ENCODE measurements around the gene CNKSR3.

CNKSR3 gene

GRCh38 chr6:154513601-154514320, 3.3 kb upstream of the CNKSR3 start:
- Histone ChIP-seq H3K4me1 (ENCODE audit: control insufficient read depth in 2 of 2, insufficient read depth in 2 of 2, low read length in 2 of 2) (peaks cover 4 to 16% of the 10 kb centered on the region in 2 donors), H3K4me3 (ENCODE audit: low read length in 2 of 2) (no peak overlapping the region)

DNA sequence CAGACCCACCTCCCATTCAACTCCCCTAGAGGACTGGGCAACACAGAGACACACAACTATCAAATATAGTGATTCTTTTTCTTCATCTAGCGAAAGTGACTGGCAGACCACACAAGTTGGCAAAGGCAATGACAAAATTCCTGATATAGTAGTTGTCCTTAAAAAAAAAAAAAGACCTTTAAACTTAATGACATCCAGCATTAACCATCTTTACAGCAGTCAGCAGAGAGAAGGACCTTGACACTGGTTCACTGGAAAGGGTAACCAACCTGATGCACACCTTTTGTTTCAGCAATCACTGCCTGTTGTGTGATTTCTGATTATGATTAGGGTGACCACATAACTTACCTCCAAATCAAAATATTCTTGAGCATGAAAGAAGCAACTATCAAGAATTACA, 1.7 kb upstream of the CNKSR3 start:
- Histone ChIP-seq H3K9ac (ENCODE audit: low read depth in 1 of 2, low read length in 2 of 2) (peak overlapping the region in 1 of 2 donors; percentile 24), H3K9me3 (ENCODE audit: control insufficient read depth in 2 of 2, low read length in 2 of 2) (no peaks in the 10 kb centered on the region), H3K4me3 (ENCODE audit: low read length in 2 of 2) (peak overlapping the region in 1 of 2 donors; percentile 10), H3K27ac (ENCODE audit: low read depth in 2 of 2, low read length in 2 of 2) (peak overlapping the region in 1 of 2 donors; percentile 92), H3K36me3 (ENCODE audit: control insufficient read depth in 2 of 2, insufficient read depth in 2 of 2, low read length in 2 of 2) (no peaks in the 10 kb centered on the region), H3K4me1 (ENCODE audit: control insufficient read depth in 2 of 2, insufficient read depth in 2 of 2, low read length in 2 of 2) (peaks cover 11 to 28% of the 10 kb centered on the region in 2 donors), H3K27me3 (ENCODE audit: control insufficient read depth in 2 of 2, insufficient read depth in 2 of 2, low read length in 2 of 2) (no peaks in the 10 kb centered on the region)

More at GRCh38 chr6:154513601-154514320, 3.3 kb upstream of the CNKSR3 start:
- H3K27ac ChIP-seq (ENCODE audit: low read depth in 2 of 2, low read length in 2 of 2), result no peak overlapping the region
- no peaks in the 10 kb centered on the region for H3K9me3 ChIP-seq (ENCODE audit: control insufficient read depth in 2 of 2, low read length in 2 of 2)
- H3K9ac ChIP-seq (ENCODE audit: low read depth in 1 of 2, low read length in 2 of 2), result no peak overlapping the region
- H3K36me3 ChIP-seq (ENCODE audit: control insufficient read depth in 2 of 2, insufficient read depth in 2 of 2, low read length in 2 of 2), result no peaks in the 10 kb centered on the region
- no peaks in the 10 kb centered on the region for H3K27me3 ChIP-seq (ENCODE audit: control insufficient read depth in 2 of 2, insufficient read depth in 2 of 2, low read length in 2 of 2)

- peaks cover 11 to 28% of the 10 kb centered on the region in 2 donors for H3K4me1 ChIP-seq (ENCODE audit: control insufficient read depth in 2 of 2, insufficient read depth in 2 of 2, low read length in 2 of 2)
- H3K27me3 ChIP-seq (ENCODE audit: control insufficient read depth in 2 of 2, insufficient read depth in 2 of 2, low read length in 2 of 2), result no peaks in the 10 kb centered on the region
- H3K27ac ChIP-seq (ENCODE audit: low read depth in 2 of 2, low read length in 2 of 2), result peak overlapping the region; percentile 65 to 92
- H3K36me3 ChIP-seq (ENCODE audit: control insufficient read depth in 2 of 2, insufficient read depth in 2 of 2, low read length in 2 of 2), result no peaks in the 10 kb centered on the region
- peak overlapping the region in 1 of 2 donors; percentile 24 for H3K9ac ChIP-seq (ENCODE audit: low read depth in 1 of 2, low read length in 2 of 2)
- H3K9me3 ChIP-seq (ENCODE audit: control insufficient read depth in 2 of 2, low read length in 2 of 2), result no peaks in the 10 kb centered on the region
- H3K4me3 ChIP-seq (ENCODE audit: low read length in 2 of 2), result peak overlapping the region; percentile 10 to 48
Measured at GRCh38 chr6:154511791-154512190, 1.3 kb upstream of the CNKSR3 start.

- Histone ChIP-seq H3K9me3 (ENCODE audit: control insufficient read depth in 2 of 2, low read length in 2 of 2) (no peaks in the 10 kb centered on the region), H3K9ac (ENCODE audit: low read depth in 1 of 2, low read length in 2 of 2) (peak overlapping the region; percentile 88 to 93), H3K36me3 (ENCODE audit: control insufficient read depth in 2 of 2, insufficient read depth in 2 of 2, low read length in 2 of 2) (no peaks in the 10 kb centered on the region), H3K4me3 (ENCODE audit: low read length in 2 of 2) (peak overlapping the region; percentile 77 to 83), H3K4me1 (ENCODE audit: control insufficient read depth in 2 of 2, insufficient read depth in 2 of 2, low read length in 2 of 2) (peaks cover 11 to 30% of the 10 kb centered on the region in 2 donors), H3K27ac (ENCODE audit: low read depth in 2 of 2, low read length in 2 of 2) (peak overlapping the region; percentile 92), H3K27me3 (ENCODE audit: control insufficient read depth in 2 of 2, insufficient read depth in 2 of 2, low read length in 2 of 2) (no peaks in the 10 kb centered on the region)
Measured at GRCh38 chr6:154509421-154510143, 903 bp downstream of the CNKSR3 start.

GRCh38 chr6:154508573-154509375, 1.7 kb downstream of the CNKSR3 start:
- no peaks in the 10 kb centered on the region for H3K9me3 ChIP-seq (ENCODE audit: control insufficient read depth in 2 of 2, low read length in 2 of 2)
- no peaks in the 10 kb centered on the region for H3K27me3 ChIP-seq (ENCODE audit: control insufficient read depth in 2 of 2, insufficient read depth in 2 of 2, low read length in 2 of 2)
- H3K4me3 ChIP-seq (ENCODE audit: low read length in 2 of 2), result peak overlapping the region; percentile 77 to 83
- H3K4me1 ChIP-seq (ENCODE audit: control insufficient read depth in 2 of 2, insufficient read depth in 2 of 2, low read length in 2 of 2), result peaks cover 11 to 24% of the 10 kb centered on the region in 2 donors
- H3K27ac ChIP-seq (ENCODE audit: low read depth in 2 of 2, low read length in 2 of 2), result peak overlapping the region in 1 of 2 donors; percentile 92
- no peaks in the 10 kb centered on the region for H3K36me3 ChIP-seq (ENCODE audit: control insufficient read depth in 2 of 2, insufficient read depth in 2 of 2, low read length in 2 of 2)
- peak overlapping the region; percentile 9 to 93 for H3K9ac ChIP-seq (ENCODE audit: low read depth in 1 of 2, low read length in 2 of 2)

DNA sequence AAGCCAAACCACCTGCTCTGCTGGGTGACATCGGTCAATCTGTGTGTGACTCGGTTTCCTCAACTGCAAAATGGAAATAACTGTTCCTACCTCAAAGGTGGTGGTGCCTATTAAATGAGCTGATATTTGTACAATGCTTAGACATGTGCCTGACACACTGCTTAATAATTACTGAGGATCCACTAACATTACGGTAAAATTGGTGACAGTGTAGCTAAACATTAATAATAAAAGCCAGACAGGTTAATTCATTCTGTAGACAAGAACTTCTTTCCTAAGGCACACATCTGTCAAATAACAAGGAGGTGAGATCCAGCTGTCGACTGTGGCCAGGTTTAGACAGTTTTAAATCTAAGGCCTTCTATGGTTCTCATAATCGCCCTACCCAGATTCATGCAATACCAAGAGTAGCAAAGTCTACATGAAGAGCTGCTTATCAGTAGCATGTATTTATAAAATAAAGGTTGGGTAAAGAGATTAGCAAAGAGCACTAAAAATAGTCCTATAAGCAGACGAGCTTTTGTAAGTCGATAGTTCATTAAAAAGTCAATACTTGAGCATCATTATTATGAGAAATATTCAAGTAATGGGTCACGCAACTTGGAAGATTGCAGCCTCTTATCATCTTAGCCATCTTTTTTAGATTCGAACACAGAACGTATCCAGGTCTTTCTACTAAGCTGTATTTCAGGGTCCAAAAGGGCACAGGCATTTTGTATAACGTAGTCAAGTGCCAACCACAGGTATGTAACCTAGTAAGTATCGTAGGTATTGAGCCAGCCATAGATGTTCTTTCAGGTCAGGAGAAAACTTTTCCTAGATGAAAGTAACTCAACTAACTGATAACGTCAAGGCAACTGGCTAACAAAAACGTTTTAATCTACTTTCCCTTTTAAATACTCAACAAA, 3.2 kb downstream of the CNKSR3 start:
- Histone ChIP-seq H3K9ac (ENCODE audit: low read depth in 1 of 2, low read length in 2 of 2) (no peak overlapping the region), H3K4me1 (ENCODE audit: control insufficient read depth in 2 of 2, insufficient read depth in 2 of 2, low read length in 2 of 2) (peaks cover 11 to 23% of the 10 kb centered on the region in 2 donors), H3K27ac (ENCODE audit: low read depth in 2 of 2, low read length in 2 of 2) (no peak overlapping the region), H3K36me3 (ENCODE audit: control insufficient read depth in 2 of 2, insufficient read depth in 2 of 2, low read length in 2 of 2) (no peaks in the 10 kb centered on the region), H3K4me3 (ENCODE audit: low read length in 2 of 2) (peak overlapping the region in 1 of 2 donors; percentile 83), H3K27me3 (ENCODE audit: control insufficient read depth in 2 of 2, insufficient read depth in 2 of 2, low read length in 2 of 2) (no peaks in the 10 kb centered on the region), H3K9me3 (ENCODE audit: control insufficient read depth in 2 of 2, low read length in 2 of 2) (no peaks in the 10 kb centered on the region)

DNA sequence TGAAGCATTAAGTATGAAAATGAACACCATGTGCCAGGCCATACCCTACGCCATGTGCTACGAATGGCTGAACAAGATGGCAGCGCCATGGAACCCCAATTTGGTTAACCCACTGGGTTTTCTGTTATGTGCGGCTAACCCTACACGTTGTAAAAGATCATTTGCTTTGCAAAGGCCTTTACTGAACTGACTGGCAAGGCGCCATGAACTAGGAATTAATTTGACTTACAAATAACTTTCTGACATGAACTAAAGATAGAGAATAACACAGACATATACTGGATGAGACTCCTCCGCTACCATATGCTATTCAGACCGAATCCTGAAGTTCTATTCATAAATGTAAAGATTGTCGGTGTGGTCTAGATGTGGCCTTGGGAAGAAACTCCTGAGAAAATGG, 3.9 kb downstream of the CNKSR3 start:
- Histone ChIP-seq H3K36me3 (ENCODE audit: control insufficient read depth in 2 of 2, insufficient read depth in 2 of 2, low read length in 2 of 2) (no peaks in the 10 kb centered on the region), H3K27ac (ENCODE audit: low read depth in 2 of 2, low read length in 2 of 2) (no peak overlapping the region), H3K4me3 (ENCODE audit: low read length in 2 of 2) (no peak overlapping the region), H3K4me1 (ENCODE audit: control insufficient read depth in 2 of 2, insufficient read depth in 2 of 2, low read length in 2 of 2) (peaks cover 7 to 18% of the 10 kb centered on the region in 2 donors), H3K27me3 (ENCODE audit: control insufficient read depth in 2 of 2, insufficient read depth in 2 of 2, low read length in 2 of 2) (no peaks in the 10 kb centered on the region), H3K9ac (ENCODE audit: low read depth in 1 of 2, low read length in 2 of 2) (no peak overlapping the region), H3K9me3 (ENCODE audit: control insufficient read depth in 2 of 2, low read length in 2 of 2) (no peaks in the 10 kb centered on the region)

DNA sequence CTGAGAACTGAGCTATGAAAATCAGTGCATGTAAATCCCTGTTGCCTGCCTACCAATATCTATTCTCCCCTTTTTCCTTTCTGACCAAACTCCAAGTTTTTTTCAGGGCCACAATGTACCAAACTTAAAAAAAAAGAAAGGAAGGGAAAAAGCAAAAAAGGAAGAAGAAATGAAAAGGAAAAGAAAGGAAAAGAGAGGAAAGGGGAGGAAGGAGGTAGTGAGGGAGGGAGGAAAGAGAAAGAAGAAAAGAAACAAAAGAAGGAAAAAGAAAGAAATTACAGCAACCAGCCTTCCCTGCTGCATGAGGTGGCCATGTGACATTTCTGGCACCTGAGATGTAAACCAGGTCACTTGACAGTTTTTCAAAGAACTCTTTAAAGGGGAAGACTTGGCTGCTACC, 4.4 kb downstream of the CNKSR3 start:
- Histone ChIP-seq H3K9me3 (ENCODE audit: control insufficient read depth in 2 of 2, low read length in 2 of 2) (no peaks in the 10 kb centered on the region), H3K27me3 (ENCODE audit: control insufficient read depth in 2 of 2, insufficient read depth in 2 of 2, low read length in 2 of 2) (no peaks in the 10 kb centered on the region), H3K9ac (ENCODE audit: low read depth in 1 of 2, low read length in 2 of 2) (no peak overlapping the region), H3K36me3 (ENCODE audit: control insufficient read depth in 2 of 2, insufficient read depth in 2 of 2, low read length in 2 of 2) (no peaks in the 10 kb centered on the region), H3K27ac (ENCODE audit: low read depth in 2 of 2, low read length in 2 of 2) (no peak overlapping the region), H3K4me3 (ENCODE audit: low read length in 2 of 2) (no peak overlapping the region), H3K4me1 (ENCODE audit: control insufficient read depth in 2 of 2, insufficient read depth in 2 of 2, low read length in 2 of 2) (peaks cover 7 to 16% of the 10 kb centered on the region in 2 donors)

GRCh38 chr6:154504865-154505449, 5.5 kb downstream of the CNKSR3 start:
- Histone ChIP-seq H3K4me3 (ENCODE audit: low read length in 2 of 2) (no peak overlapping the region), H3K27me3 (ENCODE audit: control insufficient read depth in 2 of 2, insufficient read depth in 2 of 2, low read length in 2 of 2) (no peaks in the 10 kb centered on the region), H3K27ac (ENCODE audit: low read depth in 2 of 2, low read length in 2 of 2) (no peak overlapping the region), H3K9me3 (ENCODE audit: control insufficient read depth in 2 of 2, low read length in 2 of 2) (no peaks in the 10 kb centered on the region), H3K9ac (ENCODE audit: low read depth in 1 of 2, low read length in 2 of 2) (no peak overlapping the region), H3K36me3 (ENCODE audit: control insufficient read depth in 2 of 2, insufficient read depth in 2 of 2, low read length in 2 of 2) (no peaks in the 10 kb centered on the region), H3K4me1 (ENCODE audit: control insufficient read depth in 2 of 2, insufficient read depth in 2 of 2, low read length in 2 of 2) (peaks cover 7 to 15% of the 10 kb centered on the region in 2 donors)
